H54 (cell line): ENCODE results near the gene MSL3B.

ENCODE experiments used
- DNase-seq: peaks from one replicate; pipeline ENCODE4 v3.0.0; 2011; ENCODE audit warnings: low spot score, mixed read lengths; ENCODE audit not compliant: insufficient read length
- FAIRE-seq: peaks from 3 replicates; lab custom pipeline; 2011; peaks lifted over from hg19 to GRCh38; lab: Jason Lieb, UNC
- POLR2A ChIP-seq: IDR thresholded peaks from 2 replicates; pipeline ENCODE4 v1.6.1; 2011; ENCODE audit warnings: low read depth, mild to moderate bottlenecking, low read length

The MSL3B gene

DNA sequence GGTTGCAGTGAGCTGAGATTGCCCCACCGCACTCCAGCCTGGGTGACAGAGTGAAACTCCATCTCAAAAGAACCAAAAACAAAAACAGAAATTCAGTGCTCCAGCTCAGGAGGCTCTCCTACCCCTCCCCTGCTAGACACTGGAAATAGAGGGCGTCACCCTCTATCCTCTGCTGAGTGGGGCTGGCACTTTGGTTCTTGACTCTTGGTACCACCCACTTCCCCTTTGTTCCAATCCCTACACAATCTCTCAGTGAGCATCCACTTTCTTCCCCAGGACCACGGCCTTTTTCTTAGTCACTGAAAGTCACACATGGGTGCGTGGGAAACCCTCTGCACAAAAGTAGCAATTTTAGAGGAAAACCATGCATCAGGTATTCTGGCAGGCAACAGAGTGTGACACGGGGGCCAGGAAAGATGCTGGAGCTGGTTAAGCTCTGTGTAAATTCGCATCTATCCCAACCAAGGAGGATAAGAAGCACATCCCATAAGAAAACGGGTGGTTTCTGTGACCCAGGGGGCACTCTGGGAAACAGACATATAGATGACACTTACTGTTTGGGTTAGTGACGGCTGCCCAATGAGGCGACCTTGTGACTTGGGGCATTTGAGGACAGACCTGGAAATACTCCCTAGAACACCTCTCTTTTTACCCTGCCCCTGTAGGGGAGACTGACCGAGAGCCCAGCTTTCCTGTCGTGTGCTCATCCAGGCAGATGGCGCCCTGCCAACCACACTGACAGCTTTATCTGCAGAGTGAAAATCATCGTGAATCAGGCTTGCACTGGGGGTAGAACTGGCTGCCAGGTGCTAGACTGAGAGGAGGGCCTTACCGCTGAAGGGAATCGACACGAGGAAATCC lies 21.6 kb downstream of the MSL3B start:
- FAIRE-seq (no peak), DNase-seq (no peak)

DNA sequence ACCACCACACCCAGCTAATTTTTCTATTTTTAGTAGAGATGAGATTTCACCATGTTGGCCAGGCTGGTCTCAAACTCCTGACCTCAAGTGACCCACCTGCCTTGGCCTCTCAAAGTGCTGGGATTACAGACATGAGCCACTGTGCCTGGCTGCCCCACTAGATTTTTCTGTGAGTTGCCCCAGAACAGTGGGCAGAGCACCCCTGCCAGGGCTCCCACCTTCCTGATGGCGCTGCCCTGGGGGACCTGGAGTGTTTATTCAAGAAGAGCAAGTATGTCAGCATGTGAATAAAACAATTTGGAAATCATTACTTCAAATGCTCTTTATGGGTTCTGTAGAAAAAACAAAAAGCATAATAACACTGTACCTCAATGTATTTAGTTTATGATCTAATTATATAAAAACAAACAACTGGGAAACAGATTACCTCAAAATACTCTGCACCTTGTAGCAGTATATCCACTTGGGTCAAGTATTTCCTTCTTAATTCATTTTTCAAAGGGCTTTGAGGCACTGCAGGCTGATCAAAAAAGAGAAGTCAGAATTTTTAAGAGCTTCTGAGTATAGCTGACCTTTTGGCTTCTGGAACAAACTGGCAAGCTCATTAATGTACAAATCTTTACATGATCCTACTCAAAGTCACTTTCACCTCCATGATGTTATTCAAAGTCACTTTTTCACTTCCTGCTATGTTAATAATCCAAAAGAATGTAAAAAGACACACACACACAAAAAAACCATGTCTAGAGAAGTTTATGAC lies 22.7 kb downstream of the MSL3B start:
- DNase-seq, result no peak
- no peak for FAIRE-seq
- no peak for TF ChIP-seq POLR2A

More for the DNA sequence above, 21.6 kb downstream of the MSL3B start:
- TF ChIP-seq POLR2A, result no peak

DNA sequence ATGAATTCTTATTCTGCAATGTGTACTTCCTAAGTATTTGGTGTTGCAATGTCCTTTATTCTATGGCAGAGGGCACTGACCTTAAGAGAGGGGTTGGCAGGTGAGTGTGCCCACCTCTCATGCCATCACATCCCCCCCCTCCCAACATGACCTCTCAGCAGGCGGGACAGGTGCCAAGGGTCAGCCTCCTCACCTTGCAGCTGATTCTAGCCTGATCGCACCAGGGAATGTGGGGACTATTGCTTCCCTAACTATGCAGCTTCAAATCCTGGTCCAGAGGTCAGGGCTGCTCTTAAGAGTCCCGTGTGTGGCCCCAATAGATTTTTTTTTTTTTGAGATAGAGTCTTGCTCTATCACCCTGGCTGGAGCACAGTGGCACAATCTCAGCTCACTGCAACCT lies 23.4 kb downstream of the MSL3B start:
- no peak for FAIRE-seq
- TF ChIP-seq POLR2A, result no peak

GRCh38 chr2:233844064-233844807 lies 23.9 kb downstream of the MSL3B start:
- TF ChIP-seq POLR2A, result no peak
- FAIRE-seq (no peak), DNase-seq (no peak)

More for the DNA sequence above, 23.4 kb downstream of the MSL3B start:
- no peak for DNase-seq

- no peak for TF ChIP-seq POLR2A
- DNase-seq, result no peak
- FAIRE-seq, result no peak
Observed at GRCh38 chr2:233841183-233841582, 27.0 kb downstream of the MSL3B start.

DNA sequence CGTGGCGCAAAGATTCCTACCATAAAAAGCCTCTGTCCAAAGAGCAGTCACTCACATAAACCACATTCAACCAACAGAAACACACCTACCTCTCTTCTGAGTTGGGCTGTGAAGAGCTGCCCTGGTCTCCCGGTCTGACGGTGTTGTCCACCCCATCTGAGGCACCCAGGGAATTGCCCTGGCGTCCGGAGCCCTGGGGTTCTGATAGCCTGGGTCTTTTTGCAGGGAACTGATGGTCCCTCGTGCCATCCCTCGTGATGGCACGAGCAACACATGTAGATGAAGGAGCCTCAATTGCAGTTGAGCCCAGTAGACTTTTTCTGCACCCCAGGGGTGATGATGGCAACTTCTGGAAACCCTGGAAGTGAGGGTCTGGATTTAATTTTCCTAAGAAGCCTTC lies 27.7 kb downstream of the MSL3B start:
- DNase-seq (no peak), FAIRE-seq (no peak)
- no peak for TF ChIP-seq POLR2A

GRCh38 chr2:233839447-233839820 lies 28.8 kb downstream of the MSL3B start:
- no peak for TF ChIP-seq POLR2A
- DNase-seq, result no peak
- FAIRE-seq, result no peak

DNA sequence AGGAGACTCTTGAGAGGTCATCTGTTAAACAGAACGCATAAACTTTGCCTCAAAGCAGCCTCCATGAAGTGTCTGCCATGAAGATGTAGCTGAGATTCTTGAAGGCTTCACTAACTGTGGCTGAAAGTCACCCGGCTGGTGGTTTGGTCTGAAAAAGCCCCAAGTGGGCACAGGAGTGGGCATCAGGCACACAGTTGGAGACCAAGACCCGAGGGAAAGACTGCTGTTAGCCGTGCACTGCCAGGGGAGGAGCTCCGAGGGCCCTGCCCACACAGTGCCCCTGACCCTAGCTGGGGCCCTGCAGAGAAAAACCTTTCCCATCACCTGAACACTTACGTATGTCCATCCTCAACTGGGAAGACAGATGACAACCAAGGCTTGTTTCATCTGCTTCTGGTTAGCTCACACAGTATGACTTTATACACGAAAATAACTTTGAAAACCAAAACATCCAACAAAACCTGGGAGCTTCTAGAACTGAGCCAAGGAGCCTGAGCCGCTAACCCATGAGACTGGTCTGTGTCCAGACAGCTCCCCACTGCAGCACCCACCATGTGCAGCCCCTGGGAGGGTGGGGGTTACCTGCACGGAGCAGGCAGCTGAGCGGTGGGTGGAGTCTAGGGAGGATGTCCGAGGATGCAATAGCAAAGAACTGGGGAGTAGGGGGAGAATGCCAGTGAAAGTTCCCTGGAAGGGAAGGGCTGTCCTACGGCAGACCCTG lies 29.3 kb downstream of the MSL3B start:
- no peak for DNase-seq
- no peak for FAIRE-seq
- TF ChIP-seq POLR2A, result no peak

DNA sequence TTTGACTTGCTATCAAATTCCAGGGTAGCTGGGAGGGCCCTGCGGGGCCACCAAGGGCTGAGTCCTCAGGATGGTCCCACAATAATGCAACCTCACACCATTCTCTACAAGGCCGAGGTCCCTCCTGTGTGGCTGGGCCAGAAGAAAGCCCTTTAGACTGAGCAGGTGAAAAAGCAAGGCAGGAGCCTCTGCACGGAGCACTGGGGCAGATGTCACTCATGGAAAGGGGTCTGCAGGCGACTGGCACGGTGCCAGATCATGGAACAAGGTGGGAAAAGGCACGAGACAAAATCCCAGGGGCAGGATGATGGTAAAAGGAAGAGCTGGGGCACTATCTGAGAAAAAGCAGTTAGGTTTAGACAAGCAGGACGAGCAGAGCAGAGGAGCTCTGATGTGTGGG lies 29.9 kb downstream of the MSL3B start:
- TF ChIP-seq POLR2A, result no peak
- no peak for FAIRE-seq

DNA sequence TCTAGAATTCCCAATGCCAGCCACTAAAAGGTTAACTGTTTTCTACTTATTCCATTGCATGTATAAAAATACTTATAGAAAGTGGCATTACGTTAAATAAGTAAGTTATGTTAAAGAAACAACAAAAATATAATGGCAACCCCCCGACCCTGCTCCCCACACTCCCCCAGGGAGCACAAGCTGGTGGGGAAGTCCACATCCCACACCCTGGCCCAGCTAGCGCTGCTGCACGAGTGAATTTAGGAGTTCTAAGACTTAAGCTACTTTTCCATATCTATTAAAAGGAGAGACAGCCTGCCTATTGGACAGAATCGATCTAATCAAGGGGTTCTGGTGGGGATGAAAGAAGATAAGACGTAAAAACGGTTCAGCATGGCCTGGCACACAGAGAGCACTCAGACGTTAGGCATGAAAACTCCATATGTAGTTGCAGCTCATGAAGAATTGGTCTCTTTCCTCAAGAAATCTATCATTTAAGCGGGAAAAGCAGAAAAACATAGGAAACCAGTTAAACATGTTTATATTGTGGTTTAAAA lies 30.4 kb downstream of the MSL3B start:
- DNase-seq, result no peak
- no peak for TF ChIP-seq POLR2A
- FAIRE-seq, result no peak

More for the DNA sequence above, 29.9 kb downstream of the MSL3B start:
- no peak for DNase-seq

DNA sequence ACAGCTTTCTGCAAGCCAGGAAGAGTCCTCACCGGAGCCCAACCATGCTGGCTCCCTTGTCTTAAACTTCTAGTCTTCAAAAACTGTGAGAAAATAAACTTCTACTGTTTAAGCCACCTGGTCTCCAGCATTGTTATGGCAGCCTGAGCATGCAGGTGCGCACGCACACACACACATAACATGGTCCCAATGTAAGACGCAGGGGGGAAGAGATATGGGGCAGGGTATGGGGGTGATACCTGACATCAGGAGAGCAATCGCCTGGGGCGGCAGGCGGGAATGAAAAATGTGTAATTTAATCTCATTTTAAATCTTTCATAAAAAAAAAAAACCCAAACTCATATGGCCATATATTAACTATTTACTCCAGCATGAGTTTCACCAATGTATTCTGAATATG lies 31.8 kb downstream of the MSL3B start:
- TF ChIP-seq POLR2A, result no peak
- DNase-seq (no peak), FAIRE-seq (no peak)

DNA sequence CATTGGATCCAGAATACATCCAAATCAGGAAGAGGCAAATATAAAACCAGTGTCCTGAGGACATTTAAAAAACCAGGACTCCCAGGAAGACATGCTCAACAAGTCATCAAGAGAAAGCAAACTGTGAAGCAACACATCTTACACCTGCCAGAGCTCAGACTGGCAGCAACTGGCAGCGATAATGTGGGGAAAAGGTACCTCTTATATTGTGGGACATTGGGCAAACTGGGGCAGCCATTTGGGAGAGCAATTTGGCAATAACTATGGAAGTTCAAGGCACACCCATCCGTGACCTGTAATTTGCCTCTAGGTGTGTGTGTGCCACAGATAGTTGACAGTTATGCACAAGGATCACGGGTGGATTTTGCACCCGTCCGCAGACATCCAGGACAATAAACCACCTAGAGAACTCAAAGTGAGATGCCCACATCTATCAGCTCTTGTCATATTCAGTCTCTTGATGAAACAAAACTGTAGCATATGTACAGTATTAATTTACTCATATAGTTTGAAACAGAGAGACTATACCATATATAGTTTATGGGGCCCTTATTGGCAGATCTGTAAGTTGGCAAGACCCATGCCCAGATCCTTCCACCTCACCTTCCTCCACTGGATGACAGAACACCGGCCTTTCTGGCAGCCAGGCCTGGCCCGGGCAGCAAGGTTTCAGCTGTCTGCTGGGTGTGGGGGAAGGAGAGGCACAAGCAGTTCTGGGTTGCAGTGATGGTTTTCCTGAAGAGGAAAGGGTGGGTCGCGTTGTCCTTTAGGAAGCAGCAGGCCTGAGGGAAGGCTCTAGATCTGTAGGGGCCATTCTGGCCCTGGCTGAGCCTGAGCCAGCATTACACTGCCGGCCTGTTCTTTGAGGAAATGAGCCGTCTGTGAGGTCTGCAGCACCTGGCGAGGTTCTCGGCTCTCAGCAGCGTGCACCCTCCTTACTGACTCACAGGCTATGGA lies 32.7 kb downstream of the MSL3B start:
- FAIRE-seq, result no peak
- DNase-seq, result no peak
- TF ChIP-seq POLR2A, result no peak
